Spleen (tissue), 11 donors: Measurements from ENCODE around the gene EIF4A3. TPM values are rescaled to one million over a fixed set of nuclear protein-coding genes. Genes with fewer than 3 reads are reported as not detected.

ENCODE experiments used
- DNase-seq: peaks from one replicate; pipeline ENCODE4 v3.0.0-alpha.2; 2020
- H3K27ac ChIP-seq, 8 donors: fragments of 200-600 bp; sonication (generic) in 7 of 8; 1 replicate in 4 of 8; 2 replicates in 4 of 8; pipeline versions ENCODE4 v1.5.0 to v1.8.0; 2016 to 2021; ENCODE audit warnings: inconsistent platforms in 4 of 8, mild to moderate bottlenecking in 4 of 8, moderate library complexity in 1 of 8
- H3K27me3 ChIP-seq, 7 donors: fragments of 200-600 bp; sonication (generic) in 6 of 7; replicated peaks in 1 of 7; 1 replicate in 4 of 7; 2 replicates in 3 of 7; pipeline versions ENCODE4 v1.5.0 to v1.8.0; 2016 to 2021; ENCODE audit warnings: inconsistent platforms in 3 of 7, mild to moderate bottlenecking in 1 of 7
- H3K36me3 ChIP-seq, 6 donors: fragments of 200-600 bp; sonication (generic) in 5 of 6; 1 replicate in 4 of 6; 2 replicates in 2 of 6; pipeline versions ENCODE4 v1.5.0 to v1.8.0; 2016 to 2021; ENCODE audit warnings: inconsistent platforms in 2 of 6
- H3K4me1 ChIP-seq, 6 donors: fragments of 200-600 bp; sonication (generic) in 5 of 6; 1 replicate in 3 of 6; 2 replicates in 3 of 6; pipeline versions ENCODE4 v1.5.0 to v1.8.0; 2016 to 2021; ENCODE audit warnings: inconsistent platforms in 3 of 6
- H3K4me3 ChIP-seq, 8 donors: fragments of 200-600 bp; sonication (generic) in 7 of 8; 1 replicate in 4 of 8; 2 replicates in 4 of 8; pipeline versions ENCODE4 v1.5.0 to v1.8.0; 2016 to 2021; ENCODE audit warnings: inconsistent platforms in 4 of 8, mild to moderate bottlenecking in 4 of 8, moderate library complexity in 2 of 8
- H3K9me3 ChIP-seq, 8 donors: fragments of 200-600 bp; sonication (generic) in 7 of 8; 1 replicate in 4 of 8; 2 replicates in 4 of 8; pipeline versions ENCODE4 v1.5.0 to v1.8.0; 2016 to 2021; ENCODE audit warnings: inconsistent platforms in 4 of 8
- POLR2A ChIP-seq, 3 donors: fragments of 450-650 bp; IDR thresholded peaks; one replicate each; pipeline ENCODE4 v1.5.1; 2017; ENCODE audit warnings: antibody characterized with exemption in 3 of 3, mild to moderate bottlenecking in 1 of 3
- POLR2AphosphoS5 ChIP-seq, 3 donors: sonication (generic); formaldehyde crosslinking; IDR thresholded peaks; one replicate each; pipeline ENCODE4 v1.5.1; 2017; ENCODE audit warnings: antibody characterized with exemption in 3 of 3
- WGBS, 5 donors: extraction: QIAGEN DNeasy Blood & Tissue Kit in 3 of 5; methylation state at CpG; one replicate each; pipeline versions ENCODE4 v1.1.5 to v1.1.7; 2013 to 2018; 5-methylcytosine and 5-hydroxymethylcytosine counted together
- intact Hi-C: fragments of 100-400 bp; cut with DNase I; formaldehyde crosslinking; loops from one replicate; pipeline ENCODE4 v1.15.0; 2023; ENCODE audit warnings: low total_unique reads
- polyA plus RNA-seq, 3 donors: library from polyadenylated mRNA; stranded (reverse); fragments of 200-250 nt; gene quantifications; one replicate each; pipeline ENCODE4 v1.2.1, GENCODE V29; 2013
- total RNA-seq, 7 donors: library from RNA; depleted of rRNA in 3 of 7; stranded (reverse); fragments of >200 nt in 3 of 7; fragmentation: NEBNext Ultra II Directional in 4 of 7; extraction: Animal tissue kit (Norgen Biotek cat#: 25700) in 4 of 7; gene quantifications; one replicate each; pipeline versions ENCODE4 v1.1.0 to v1.2.1, GENCODE V29; 2016 to 2021
- TF ChIP-seq, protein P1 (sequence below), 11 experiments: fragments of 200-600 bp in 7 of 11; fragments of 450-650 bp in 4 of 11; sonication (generic) in 4 of 11; IDR thresholded peaks in 8 of 11; conservative IDR thresholded peaks in 3 of 11; 1 replicate in 7 of 11; 2 replicates in 4 of 11; pipeline versions ENCODE4 v1.4.0 to v1.8.0; 2016 to 2021; ENCODE audit warnings: antibody characterized with exemption in 11 of 11, inconsistent platforms in 4 of 11, mild to moderate bottlenecking in 1 of 11
- donor health status: healthy with polysubstance abuse.
- donor health status: DM: no; HTN: no; CAD: no; lungs with moderate emphysema.
- donor health status: DM: no; HTN: no; CAD: no.
- donor health status: Bipolar disorder and iron deficiency.
- donor health status: healthy.
- donor health status: DM: no; HTN: no; CAD: no.
- donor health status: DM: yes; HTN: yes; CAD: no.

The EIF4A3 gene
- total and polyA plus RNA-seq, 10 donors: 37.3 to 79.5 (median 63.6) TPM

DNA sequence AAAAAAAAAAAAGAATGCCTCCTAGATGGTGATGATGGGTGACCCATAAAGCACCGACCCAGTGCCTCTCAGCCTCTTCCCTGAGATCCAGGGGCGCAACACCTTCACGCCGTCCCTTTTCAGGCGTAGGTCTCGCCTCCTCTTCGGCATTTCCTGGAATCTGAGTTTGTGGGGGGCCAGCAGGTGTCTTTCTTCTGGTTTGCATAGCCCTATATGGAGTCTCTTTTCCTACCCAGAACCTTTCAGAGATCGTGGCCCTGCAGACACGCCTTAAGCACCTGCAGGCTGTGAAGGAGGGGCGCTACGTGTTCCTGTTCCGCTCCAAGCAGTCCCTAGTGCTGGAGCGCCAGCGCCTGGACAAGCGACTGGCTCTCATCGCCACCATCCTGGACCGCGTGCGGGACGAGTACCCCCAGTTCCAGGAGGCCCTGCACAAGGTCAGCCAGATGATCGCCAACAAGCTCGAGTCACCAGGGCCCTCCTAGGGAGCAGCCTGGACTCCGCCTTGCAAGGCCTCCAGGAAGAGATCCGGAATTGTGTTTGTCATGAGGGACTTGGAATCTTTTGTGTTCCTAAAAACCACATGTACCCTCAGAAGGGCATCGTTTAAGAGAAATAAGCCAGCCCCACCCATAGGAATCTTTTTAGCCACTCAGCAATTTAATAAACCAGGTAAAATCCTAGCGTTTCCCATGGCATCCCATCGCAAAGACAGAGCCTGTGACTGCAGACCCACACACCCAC lies 47.5 kb downstream of the EIF4A3 start:
- DNase-seq: peak; percentile 74
- 78 to 91% (median 86%) methylated on average over 22 to 27 of the region's 27 CpGs for WGBS, 5 donors

GRCh38 chr17:80097844-80098691 lies 48.9 kb downstream of the EIF4A3 start:
- Histone ChIP-seq H3K4me3 (no peak overlapping the region), H3K9me3 (no peaks in the 10 kb centered on the region), H3K27ac (no peak overlapping the region), H3K4me1 (peaks cover 14 to 40% (median 28%) of the 10 kb centered on the region in 6 donors), H3K36me3 (no peaks in the 10 kb centered on the region), H3K27me3 (peaks cover 0 to 3% (median 0%) of the 10 kb centered on the region in 7 donors)
- peak; percentile 67 for DNase-seq
- 90 to 93% (median 92%) methylated on average over 23 of the region's 23 CpGs for WGBS, 5 donors
- no peak for TF ChIP-seq POLR2AphosphoS5 (IDR thresholded peaks at IDR 0.05)
- no peak for TF ChIP-seq POLR2A (IDR thresholded peaks at IDR 0.05)
- TF ChIP-seq, protein P1, sequence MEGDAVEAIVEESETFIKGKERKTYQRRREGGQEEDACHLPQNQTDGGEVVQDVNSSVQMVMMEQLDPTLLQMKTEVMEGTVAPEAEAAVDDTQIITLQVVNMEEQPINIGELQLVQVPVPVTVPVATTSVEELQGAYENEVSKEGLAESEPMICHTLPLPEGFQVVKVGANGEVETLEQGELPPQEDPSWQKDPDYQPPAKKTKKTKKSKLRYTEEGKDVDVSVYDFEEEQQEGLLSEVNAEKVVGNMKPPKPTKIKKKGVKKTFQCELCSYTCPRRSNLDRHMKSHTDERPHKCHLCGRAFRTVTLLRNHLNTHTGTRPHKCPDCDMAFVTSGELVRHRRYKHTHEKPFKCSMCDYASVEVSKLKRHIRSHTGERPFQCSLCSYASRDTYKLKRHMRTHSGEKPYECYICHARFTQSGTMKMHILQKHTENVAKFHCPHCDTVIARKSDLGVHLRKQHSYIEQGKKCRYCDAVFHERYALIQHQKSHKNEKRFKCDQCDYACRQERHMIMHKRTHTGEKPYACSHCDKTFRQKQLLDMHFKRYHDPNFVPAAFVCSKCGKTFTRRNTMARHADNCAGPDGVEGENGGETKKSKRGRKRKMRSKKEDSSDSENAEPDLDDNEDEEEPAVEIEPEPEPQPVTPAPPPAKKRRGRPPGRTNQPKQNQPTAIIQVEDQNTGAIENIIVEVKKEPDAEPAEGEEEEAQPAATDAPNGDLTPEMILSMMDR (IDR thresholded peaks at IDR 0.05 in 8 of 11, conservative IDR thresholded peaks at IDR 0.05 in 3 of 11): no peak
- intact Hi-C loops: no loop called here

More for the DNA sequence above, 47.5 kb downstream of the EIF4A3 start:
- Histone ChIP-seq H3K27ac (no peak overlapping the region), H3K36me3 (no peaks in the 10 kb centered on the region), H3K4me3 (no peak overlapping the region), H3K27me3 (peaks cover 0 to 3% (median 0%) of the 10 kb centered on the region in 7 donors), H3K9me3 (no peaks in the 10 kb centered on the region), H3K4me1 (peaks cover 14 to 40% (median 29%) of the 10 kb centered on the region in 6 donors)
- TF ChIP-seq, protein P1 (IDR thresholded peaks at IDR 0.05 in 8 of 11, conservative IDR thresholded peaks at IDR 0.05 in 3 of 11): no peak
- TF ChIP-seq POLR2AphosphoS5 (IDR thresholded peaks at IDR 0.05): no peak
- TF ChIP-seq POLR2A (IDR thresholded peaks at IDR 0.05): no peak
- intact Hi-C loops: no loop called here

- TF ChIP-seq, protein P1 (IDR thresholded peaks at IDR 0.05 in 8 of 11, conservative IDR thresholded peaks at IDR 0.05 in 3 of 11): no peak
- TF ChIP-seq POLR2A (IDR thresholded peaks at IDR 0.05) (no peak), POLR2AphosphoS5 (IDR thresholded peaks at IDR 0.05) (no peak)
- Histone ChIP-seq H3K4me3 (no peak overlapping the region), H3K9me3 (no peaks in the 10 kb centered on the region), H3K4me1 (peaks cover 11 to 37% (median 19%) of the 10 kb centered on the region in 6 donors), H3K27ac (no peak overlapping the region), H3K27me3 (peaks cover 0 to 3% (median 0%) of the 10 kb centered on the region in 7 donors), H3K36me3 (no peaks in the 10 kb centered on the region)
- 83 to 97% (median 91%) methylated on average over 12 to 17 of the region's 17 CpGs for WGBS, 5 donors
- peak; percentile 66 for DNase-seq
- intact Hi-C loops: no loop called here
Observed at GRCh38 chr17:80097127-80097621, 49.8 kb downstream of the EIF4A3 start.
